ENCODE results near the gene BEND5.

Gene BEND5

GRCh38 chr1:48761986-48762385 lies 14.7 kb downstream of the BEND5 start:
- TF ChIP-seq EZH2 (IDR thresholded peaks at IDR 0.05; ENCODE audit: borderline replicate concordance, low read length): no peak
- TF ChIP-seq CTCF (IDR thresholded peaks at IDR 0.05; ENCODE audit: low read length): no peak
- H3K9me2 ChIP-seq (ENCODE audit: low read depth, low read length): no peaks in the 10 kb centered on the region
- no peaks in the 10 kb centered on the region for H3K36me3 ChIP-seq (ENCODE audit: insufficient read depth, low read length)
- no peaks in the 10 kb centered on the region for H3K79me2 ChIP-seq (ENCODE audit: insufficient read depth, low read length)
- H2AFZ ChIP-seq (ENCODE audit: low read length): no peak overlapping the region
- no peaks in the 10 kb centered on the region for H3K9me3 ChIP-seq (ENCODE audit: low read length)
- no peak overlapping the region for H3K4me2 ChIP-seq (ENCODE audit: low read length)
- no peaks in the 10 kb centered on the region for H4K20me1 ChIP-seq (ENCODE audit: insufficient read depth, low read length)
- no peaks in the 10 kb centered on the region for H3F3A ChIP-seq (ENCODE audit: insufficient read depth, low read length)
- H3K4me1 ChIP-seq (ENCODE audit: insufficient read depth, low read length, severe bottlenecking): no peaks in the 10 kb centered on the region
- H3K4me3 ChIP-seq (ENCODE audit: low read depth, low read length, poor library complexity, severe bottlenecking): no peak overlapping the region
- H3K27me3 ChIP-seq (ENCODE audit: insufficient read depth, low read length): no peaks in the 10 kb centered on the region
- H3K9ac ChIP-seq (ENCODE audit: low read length): no peak overlapping the region
- no peak overlapping the region for H3K27ac ChIP-seq (ENCODE audit: low read depth, low read length, poor library complexity, severe bottlenecking)

DNA sequence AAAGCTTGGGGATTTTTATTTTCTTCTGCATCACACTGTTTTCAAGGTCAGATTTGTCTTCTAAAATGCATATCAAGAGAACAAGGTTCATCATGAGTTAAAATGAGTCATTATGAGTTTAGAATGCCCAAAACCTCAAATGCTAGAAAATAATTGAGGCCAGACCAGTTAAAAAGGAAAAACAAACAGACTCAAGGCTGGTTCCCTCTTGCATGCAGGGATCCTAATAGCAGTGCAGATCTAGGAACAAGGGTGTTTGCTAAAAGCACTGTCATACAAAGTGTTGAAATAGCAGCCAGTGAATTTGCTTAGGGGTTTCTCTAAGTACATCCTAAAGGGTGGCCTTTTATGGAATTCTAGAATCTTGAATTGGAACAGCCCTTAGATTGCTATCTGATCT lies 15.3 kb downstream of the BEND5 start:
- H2AFZ ChIP-seq (ENCODE audit: low read length): no peak overlapping the region
- no peaks in the 10 kb centered on the region for H4K20me1 ChIP-seq (ENCODE audit: insufficient read depth, low read length)
- no peaks in the 10 kb centered on the region for H3K36me3 ChIP-seq (ENCODE audit: insufficient read depth, low read length)
- no peaks in the 10 kb centered on the region for H3K79me2 ChIP-seq (ENCODE audit: insufficient read depth, low read length)
- TF ChIP-seq CTCF (IDR thresholded peaks at IDR 0.05; ENCODE audit: low read length) (no peak), EZH2 (IDR thresholded peaks at IDR 0.05; ENCODE audit: borderline replicate concordance, low read length) (no peak)
- no peak overlapping the region for H3K4me3 ChIP-seq (ENCODE audit: low read depth, low read length, poor library complexity, severe bottlenecking)
- no peaks in the 10 kb centered on the region for H3F3A ChIP-seq (ENCODE audit: insufficient read depth, low read length)
- H3K27ac ChIP-seq (ENCODE audit: low read depth, low read length, poor library complexity, severe bottlenecking): no peak overlapping the region
- H3K27me3 ChIP-seq (ENCODE audit: insufficient read depth, low read length): no peaks in the 10 kb centered on the region
- no peak overlapping the region for H3K4me2 ChIP-seq (ENCODE audit: low read length)
- no peaks in the 10 kb centered on the region for H3K9me3 ChIP-seq (ENCODE audit: low read length)
- H3K9me2 ChIP-seq (ENCODE audit: low read depth, low read length): no peaks in the 10 kb centered on the region
- no peak overlapping the region for H3K9ac ChIP-seq (ENCODE audit: low read length)
- H3K4me1 ChIP-seq (ENCODE audit: insufficient read depth, low read length, severe bottlenecking): no peaks in the 10 kb centered on the region

DNA sequence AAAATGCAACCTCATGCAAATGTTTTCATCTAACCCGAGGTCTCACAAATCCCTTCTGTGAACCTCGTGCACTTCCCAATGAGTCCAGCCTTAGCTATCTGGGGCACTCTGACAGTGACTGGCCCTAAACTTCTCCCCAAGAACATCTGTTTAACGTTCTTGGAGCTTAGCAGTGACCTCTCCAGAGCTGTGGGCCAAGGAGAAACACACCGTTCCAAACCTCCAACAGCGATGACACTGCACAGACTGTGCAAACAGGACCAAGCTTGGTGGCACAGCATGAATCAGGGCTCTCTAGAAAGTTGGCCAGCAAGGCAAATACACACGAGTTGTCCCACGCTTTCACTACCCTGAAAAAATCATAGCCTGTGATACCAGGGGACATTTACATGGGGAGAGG lies 15.8 kb downstream of the BEND5 start:
- Histone ChIP-seq H3K4me3 (ENCODE audit: low read depth, low read length, poor library complexity, severe bottlenecking) (no peak overlapping the region), H3K27ac (ENCODE audit: low read depth, low read length, poor library complexity, severe bottlenecking) (no peak overlapping the region), H2AFZ (ENCODE audit: low read length) (no peak overlapping the region), H3K27me3 (ENCODE audit: insufficient read depth, low read length) (no peaks in the 10 kb centered on the region), H3F3A (ENCODE audit: insufficient read depth, low read length) (no peaks in the 10 kb centered on the region), H3K9me2 (ENCODE audit: low read depth, low read length) (no peaks in the 10 kb centered on the region), H3K4me1 (ENCODE audit: insufficient read depth, low read length, severe bottlenecking) (no peaks in the 10 kb centered on the region), H3K9ac (ENCODE audit: low read length) (no peak overlapping the region), H3K9me3 (ENCODE audit: low read length) (no peaks in the 10 kb centered on the region), H3K79me2 (ENCODE audit: insufficient read depth, low read length) (no peaks in the 10 kb centered on the region), H3K36me3 (ENCODE audit: insufficient read depth, low read length) (no peaks in the 10 kb centered on the region), H4K20me1 (ENCODE audit: insufficient read depth, low read length) (no peaks in the 10 kb centered on the region), H3K4me2 (ENCODE audit: low read length) (no peak overlapping the region)
- no peak for TF ChIP-seq CTCF (IDR thresholded peaks at IDR 0.05; ENCODE audit: low read length)
- no peak for TF ChIP-seq EZH2 (IDR thresholded peaks at IDR 0.05; ENCODE audit: borderline replicate concordance, low read length)

All from OCI-LY1 (cell line).